HepG2 (cell line): ENCODE measurements around the gene NOL4L. TPM values are rescaled to one million over a fixed set of nuclear protein-coding genes. Genes with fewer than 3 reads are reported as not detected.
A peak's percentile ranks its signal among the peaks of the same experiment; 100 is the strongest.

Source experiments
- ATF3 ChIP-seq: sonication (generic); formaldehyde crosslinking; IDR thresholded peaks from 2 replicates; pipeline ENCODE4 v1.4.0; 2020; ENCODE audit warnings: missing genetic modification reagents
- BRF2 ChIP-seq: sonication (generic); formaldehyde crosslinking; IDR thresholded peaks from 2 replicates; pipeline ENCODE4 v1.8.1; 2022; ENCODE audit warnings: mild to moderate bottlenecking, missing genetic modification reagents
- HIC2 ChIP-seq: sonication (generic); formaldehyde crosslinking; IDR thresholded peaks from 2 replicates; pipeline ENCODE4 v1.9.0; 2022; ENCODE audit warnings: low read depth, missing genetic modification reagents
- HNF1B ChIP-seq: sonication (generic); formaldehyde crosslinking; IDR thresholded peaks from 2 replicates; pipeline ENCODE4 v1.5.1; 2020; ENCODE audit warnings: mild to moderate bottlenecking, moderate library complexity, missing genetic modification reagents
- KDM4B ChIP-seq: sonication (generic); formaldehyde crosslinking; IDR thresholded peaks from 2 replicates; pipeline ENCODE4 v1.4.0; 2020; ENCODE audit warnings: missing genetic modification reagents
- NFIB ChIP-seq: sonication (generic); formaldehyde crosslinking; IDR thresholded peaks from 2 replicates; pipeline ENCODE4 v1.9.0; 2021; ENCODE audit warnings: missing genetic modification reagents, mild to moderate bottlenecking, borderline replicate concordance
- NONO ChIP-seq, 2 experiments: fragments of 450-650 bp in 1 of 2; sonication (generic) in 1 of 2; formaldehyde crosslinking in 1 of 2; IDR thresholded peaks in 1 of 2; conservative IDR thresholded peaks in 1 of 2; 2 replicates each; pipeline versions ENCODE4 v1.6.1 to v1.8.0; 2017 to 2022; ENCODE audit warnings: mild to moderate bottlenecking in 1 of 2, missing genetic modification reagents in 1 of 2, moderate library complexity in 1 of 2
- POLR2AphosphoS5 ChIP-seq: IDR thresholded peaks from 2 replicates; pipeline ENCODE4 v1.6.1; 2012; ENCODE audit warnings: low read depth, low read length
- SKIL ChIP-seq: sonication (generic); formaldehyde crosslinking; IDR thresholded peaks from 2 replicates; pipeline ENCODE4 v1.8.0; 2022; ENCODE audit warnings: missing genetic modification reagents, mild to moderate bottlenecking, moderate library complexity, borderline replicate concordance
- SRSF1 ChIP-seq: fragments of 200-400 bp; formaldehyde crosslinking; optimal IDR thresholded peaks from 2 replicates; pipeline ENCODE3; 2017; ENCODE audit warnings: mild to moderate bottlenecking, low read depth, low read length, moderate library complexity
- TOE1 ChIP-seq: sonication (generic); formaldehyde crosslinking; IDR thresholded peaks from 2 replicates; pipeline ENCODE4 v1.4.0; 2020; ENCODE audit warnings: mild to moderate bottlenecking, missing genetic modification reagents
- ZBTB42 ChIP-seq: sonication (generic); formaldehyde crosslinking; IDR thresholded peaks from 2 replicates; pipeline ENCODE4 v1.5.0; 2020; ENCODE audit warnings: mild to moderate bottlenecking, missing genetic modification reagents
- ZFP41 ChIP-seq: sonication (generic); formaldehyde crosslinking; IDR thresholded peaks from 2 replicates; pipeline ENCODE4 v1.4.0; 2020; ENCODE audit warnings: mild to moderate bottlenecking, missing genetic modification reagents, borderline replicate concordance
- ZNF547 ChIP-seq: sonication (generic); formaldehyde crosslinking; IDR thresholded peaks from 2 replicates; pipeline ENCODE4 v1.5.1; 2020; ENCODE audit warnings: mild to moderate bottlenecking, missing genetic modification reagents
- ZNF580 ChIP-seq: IDR thresholded peaks from 2 replicates; pipeline ENCODE4 v1.6.1; 2016; ENCODE audit warnings: low read depth, borderline replicate concordance
- ZNF598 ChIP-seq: sonication (generic); formaldehyde crosslinking; IDR thresholded peaks from 2 replicates; pipeline ENCODE4 v1.5.1; 2020; ENCODE audit warnings: mild to moderate bottlenecking, missing genetic modification reagents, borderline replicate concordance
- ZNF614 ChIP-seq: IDR thresholded peaks from 2 replicates; pipeline ENCODE4 v1.6.1; 2018; ENCODE audit warnings: missing biosample characterization, missing genetic modification reagents, inconsistent platforms, borderline replicate concordance
- ZSCAN21 ChIP-seq: sonication (generic); formaldehyde crosslinking; IDR thresholded peaks from 2 replicates; pipeline ENCODE4 v1.8.0; 2022; ENCODE audit warnings: mild to moderate bottlenecking, missing genetic modification reagents, moderate library complexity, borderline replicate concordance
- polyA plus RNA-seq, 8 experiments: library from polyadenylated mRNA; depleted of rRNA in 3 of 8; stranded (reverse) in 7 of 8; unstranded in 1 of 8; fragments of >200 nt; fragmentation: Illumina TruSeq in 4 of 8; extraction: Trizol in 4 of 8; gene quantifications; 2 replicates each; pipeline versions ENCODE4 v1.2.1 to v1.2.3, GENCODE V29; 2011 to 2016; ENCODE audit warnings: low read depth in 4 of 8, missing spikeins in 1 of 8, mixed read lengths in 1 of 8; ENCODE audit not compliant: insufficient read depth in 1 of 8
- total RNA-seq, 5 experiments: library from RNA; depleted of rRNA; stranded (reverse); fragments of >200 nt; fragmentation: Illumina TruSeq; extraction: Trizol; gene quantifications; 2 replicates each; pipeline ENCODE4 v1.2.3, GENCODE V29; 2016; ENCODE audit warnings: low read depth in 1 of 5

Gene NOL4L
- total and polyA plus RNA-seq, 2 of the 13 experiments (the other 11 are each of a cell fraction or from before 2014, with no cell fraction given) = 16.6 to 35.4 TPM

- TF ChIP-seq BRF2 (CRISPR knock-in tag) = no peak
- TF ChIP-seq HNF1B (CRISPR knock-in tag) = peak; percentile 44; the same call in 1 of the 2 replicates
- 0 out of 2 replicates have a peak, but pooled peaks have one; percentile 52 for TF ChIP-seq ZNF598 (CRISPR knock-in tag)
- TF ChIP-seq POLR2AphosphoS5 = peak; percentile 6
- TF ChIP-seq TOE1 (CRISPR knock-in tag) = no peak
- no peak for TF ChIP-seq SKIL
- TF ChIP-seq ZNF547 (CRISPR knock-in tag) = peak; percentile 31; the same call in 1 of the 2 replicates
- no peak for TF ChIP-seq ATF3 (CRISPR knock-in tag)
- 0 out of 2 replicates have a peak, but pooled peaks have one; percentile 36 for TF ChIP-seq ZSCAN21 (CRISPR knock-in tag)
- TF ChIP-seq ZBTB42 (CRISPR knock-in tag) = 0 out of 2 replicates have a peak, but pooled peaks have one; percentile 12
- 0 out of 2 replicates have a peak, but pooled peaks have one; percentile 22 for TF ChIP-seq HIC2 (CRISPR knock-in tag)
- TF ChIP-seq NONO (IDR thresholded peaks at IDR 0.05) = no peak
- peak; percentile 3; the same call in 1 of the 2 replicates for TF ChIP-seq NONO (CRISPR knock-in tag; conservative IDR thresholded peaks at IDR 0.05)
- TF ChIP-seq SRSF1 = peak; percentile 23
- TF ChIP-seq ZNF614 = no peak
- TF ChIP-seq ZFP41 = 0 out of 2 replicates have a peak, but pooled peaks have one; percentile 61
- TF ChIP-seq ZNF580 = 0 out of 2 replicates have a peak, but pooled peaks have one; percentile 9
- no peak for TF ChIP-seq KDM4B
- no peak for TF ChIP-seq NFIB (CRISPR knock-in tag)
These were observed 138.6 kb downstream of the NOL4L start (continued) for GRCh38 chr20:32446301-32447100.
